HG03066 (cell line): ENCODE results near the gene MDGA2.
A peak's percentile ranks its signal among the peaks of the same experiment; 100 is the strongest.
"Not testable (repeated sequence)": the region's sequence is repeated elsewhere in the genome, so short reads cannot be mapped to it uniquely, and the experiment has no call there.

Source experiments
- ATAC-seq: cut with Tn5 transposase; IDR thresholded peaks from one replicate; pipeline ENCODE4 v1.9.1; 2021; ENCODE audit warnings: low read depth; ENCODE audit not compliant: unreplicated experiment

Gene MDGA2

GRCh38 chr14:47365233-47365632 is 310.2 kb downstream of the MDGA2 start:
- ATAC-seq, result no peak

- no peak for ATAC-seq
Observed at GRCh38 chr14:47353186-47353585, 322.2 kb downstream of the MDGA2 start.

- ATAC-seq, result no peak
Observed at GRCh38 chr14:47346849-47347248, 328.6 kb downstream of the MDGA2 start.

- ATAC-seq, result no peak
Observed at GRCh38 chr14:47345016-47345415, 330.4 kb downstream of the MDGA2 start.

GRCh38 chr14:47332939-47333338 is 342.5 kb downstream of the MDGA2 start:
- ATAC-seq, result no peak

GRCh38 chr14:47332106-47332505 is 343.3 kb downstream of the MDGA2 start:
- no peak for ATAC-seq

- no peak for ATAC-seq
Observed at GRCh38 chr14:47328376-47328775, 347.0 kb downstream of the MDGA2 start.

- ATAC-seq, result no peak
Observed at GRCh38 chr14:47327336-47327735, 348.1 kb downstream of the MDGA2 start.

- ATAC-seq, result no peak
Observed at GRCh38 chr14:47322751-47323150, 352.7 kb downstream of the MDGA2 start.

GRCh38 chr14:47302121-47302520 is 373.3 kb downstream of the MDGA2 start:
- no peak for ATAC-seq

- ATAC-seq, result no peak
Observed at GRCh38 chr14:47300796-47301195, 374.6 kb downstream of the MDGA2 start.

GRCh38 chr14:47297374-47297773 is 378.0 kb downstream of the MDGA2 start:
- ATAC-seq, result no peak

- ATAC-seq, result no peak
Observed at GRCh38 chr14:47284283-47284682, 391.1 kb downstream of the MDGA2 start.

GRCh38 chr14:47281761-47282160 is 393.6 kb downstream of the MDGA2 start:
- not testable (repeated sequence) for ATAC-seq

- peak; percentile 82 for ATAC-seq
Observed at GRCh38 chr14:47278233-47278842, 397.1 kb downstream of the MDGA2 start.

- ATAC-seq, result no peak
Observed at GRCh38 chr14:47277703-47278102, 397.7 kb downstream of the MDGA2 start.

GRCh38 chr14:47276931-47277330 is 398.5 kb downstream of the MDGA2 start:
- ATAC-seq, result no peak

- ATAC-seq, result no peak
Observed at GRCh38 chr14:47273939-47274338, 401.5 kb downstream of the MDGA2 start.

GRCh38 chr14:47270715-47271114 is 404.7 kb downstream of the MDGA2 start:
- ATAC-seq, result no peak

- ATAC-seq, result no peak
Observed at GRCh38 chr14:47269756-47270492, 405.5 kb downstream of the MDGA2 start.

- no peak for ATAC-seq
Observed at GRCh38 chr14:47264842-47265241, 410.6 kb downstream of the MDGA2 start.

- no peak for ATAC-seq
Observed at GRCh38 chr14:47262801-47263200, 412.6 kb downstream of the MDGA2 start.
